Stomach (tissue), 9 donors: ENCODE data around the gene TIA1. TPM values are rescaled to one million over a fixed set of nuclear protein-coding genes. Genes with fewer than 3 reads are reported as not detected.
A peak's percentile ranks its signal among the peaks of the same experiment; 100 is the strongest.

ENCODE experiments used
- DNase-seq, 2 donors: peaks; one replicate each; pipeline versions ENCODE4 v3.0.0 to v3.0.0-alpha.2; 2013 to 2019
- H3K27ac ChIP-seq, 5 donors: fragments of 200-600 bp in 4 of 5; sonication (generic) in 4 of 5; one replicate each; pipeline ENCODE4 v1.5.1; 2013 to 2019; ENCODE audit warnings: mild to moderate bottlenecking in 1 of 5, moderate library complexity in 1 of 5
- H3K27me3 ChIP-seq, 3 donors: fragments of 200-600 bp; sonication (generic); one replicate each; pipeline ENCODE4 v1.5.1; 2017 to 2019; ENCODE audit warnings: mixed run types in 1 of 3
- H3K36me3 ChIP-seq, 4 donors: fragments of 200-600 bp; sonication (generic); 1 replicate in 3 of 4; 2 replicates in 1 of 4; pipeline ENCODE4 v1.5.1; 2016 to 2019
- H3K4me1 ChIP-seq, 4 donors: fragments of 200-600 bp; sonication (generic); one replicate each; pipeline ENCODE4 v1.5.1; 2016 to 2019
- H3K4me3 ChIP-seq, 4 donors: fragments of 200-600 bp; sonication (generic) in 3 of 4; one replicate each; pipeline ENCODE4 v1.5.1; 2016 to 2019; ENCODE audit warnings: mild to moderate bottlenecking in 1 of 4
- H3K9me3 ChIP-seq, 4 donors: fragments of 200-600 bp; sonication (generic); one replicate each; pipeline ENCODE4 v1.5.1; 2016 to 2019
- CTCF ChIP-seq, 7 experiments: fragments of 450-650 bp in 4 of 7; fragments of 200-600 bp in 3 of 7; sonication (generic) in 3 of 7; IDR thresholded peaks; one replicate each; pipeline ENCODE4 v1.5.1; 2016 to 2019; ENCODE audit warnings: antibody characterized with exemption in 7 of 7, control low read depth in 2 of 7, mild to moderate bottlenecking in 1 of 7
- EP300 ChIP-seq: sonication (generic); formaldehyde crosslinking; IDR thresholded peaks from one replicate; pipeline ENCODE4 v1.6.1; 2017; ENCODE audit warnings: antibody characterized with exemption
- POLR2A ChIP-seq, 4 donors: fragments of 450-650 bp; IDR thresholded peaks; one replicate each; pipeline ENCODE4 v1.6.1; 2016; ENCODE audit warnings: antibody characterized with exemption in 4 of 4, control low read depth in 2 of 4, mild to moderate bottlenecking in 1 of 4, moderate library complexity in 1 of 4
- POLR2AphosphoS5 ChIP-seq, 3 donors: sonication (generic); formaldehyde crosslinking; IDR thresholded peaks; one replicate each; pipeline ENCODE4 v1.6.1; 2016; ENCODE audit warnings: antibody characterized with exemption in 3 of 3
- WGBS, 5 donors: extraction: QIAGEN DNeasy Blood & Tissue Kit in 3 of 5; methylation state at CpG; one replicate each; pipeline versions ENCODE4 v1.1.5 to v1.1.7; 2013 to 2018; 5-methylcytosine and 5-hydroxymethylcytosine counted together
- intact Hi-C: fragments of 100-400 bp; cut with DNase I; formaldehyde crosslinking; loops from one replicate; pipeline ENCODE4 v1.15.1; 2023; ENCODE audit warnings: low total_unique reads
- polyA plus RNA-seq, 3 donors: library from polyadenylated mRNA; stranded (reverse); fragments of 200-250 nt; gene quantifications; one replicate each; pipeline ENCODE4 v1.2.3, GENCODE V29; 2013
- total RNA-seq, 5 donors: library from RNA; depleted of rRNA; stranded (reverse); fragments of >200 nt; gene quantifications; one replicate each; pipeline versions ENCODE4 v1.1.0 to v1.2.3, GENCODE V29; 2014 to 2016
- donor health status: healthy with polysubstance abuse.
- donor health status: Bipolar disorder and iron deficiency.
- donor health status: healthy.

TIA1 gene
- total and polyA plus RNA-seq, 8 donors, result 7.0 to 261 (median 113) TPM

GRCh38 chr2:70258532-70258875 lies 10.1 kb upstream of the TIA1 start:
- Histone ChIP-seq H3K9me3 (no peaks in the 10 kb centered on the region), H3K4me3 (peak overlapping the region; percentile 81 to 95 (median 87)), H3K27me3 (no peaks in the 10 kb centered on the region), H3K4me1 (peaks cover 23 to 55% (median 39%) of the 10 kb centered on the region in 4 donors), H3K27ac (peak overlapping the region; percentile 82 to 91 (median 89)), H3K36me3 (peaks cover 9 to 40% (median 32%) of the 10 kb centered on the region in 4 donors)
- intact Hi-C loops, result no loop called here
- peak; percentile 72 to 79 for DNase-seq
- 1 to 8% (median 2%) methylated on average over 7 to 12 of the region's 12 CpGs for WGBS, 5 donors
- TF ChIP-seq POLR2AphosphoS5 (IDR thresholded peaks at IDR 0.05) (no peak), EP300 (no peak), CTCF (IDR thresholded peaks at IDR 0.05) (no peak), POLR2A (IDR thresholded peaks at IDR 0.05) (no peak)

- no peaks in the 10 kb centered on the region for H3K27me3 ChIP-seq
- peaks cover 16 to 31% (median 25%) of the 10 kb centered on the region in 4 donors for H3K4me1 ChIP-seq
- H3K9me3 ChIP-seq, result no peaks in the 10 kb centered on the region
- intact Hi-C loops, result no loop called here
- H3K4me3 ChIP-seq, result no peak overlapping the region
- no peak for TF ChIP-seq POLR2A (IDR thresholded peaks at IDR 0.05)
- TF ChIP-seq CTCF (IDR thresholded peaks at IDR 0.05), result no peak
- no peak for TF ChIP-seq EP300
- TF ChIP-seq POLR2AphosphoS5 (IDR thresholded peaks at IDR 0.05), result no peak
- WGBS, 5 donors, result 86 to 92% (median 89%) methylated on average over 8 of the region's 8 CpGs
- no peak for DNase-seq
- no peak overlapping the region for H3K27ac ChIP-seq
- peaks cover 3 to 15% (median 6%) of the 10 kb centered on the region in 4 donors for H3K36me3 ChIP-seq
These were observed 7.3 kb upstream of the TIA1 start for GRCh38 chr2:70255637-70256314.

GRCh38 chr2:70250434-70250833 lies 2.0 kb upstream of the TIA1 start:
- H3K9me3 ChIP-seq, result no peaks in the 10 kb centered on the region

More at GRCh38 chr2:70250434-70250833, 2.0 kb upstream of the TIA1 start:
- intact Hi-C loops, result no loop called here
- 78 to 84% (median 82%) methylated on average over 16 of the region's 16 CpGs for WGBS, 5 donors
- Histone ChIP-seq H3K4me1 (peaks cover 6 to 30% (median 23%) of the 10 kb centered on the region in 4 donors), H3K27ac (no peak overlapping the region), H3K27me3 (no peaks in the 10 kb centered on the region), H3K4me3 (no peak overlapping the region), H3K36me3 (no peaks in the 10 kb centered on the region)
- TF ChIP-seq POLR2A (IDR thresholded peaks at IDR 0.05) (no peak), EP300 (no peak), CTCF (IDR thresholded peaks at IDR 0.05) (no peak), POLR2AphosphoS5 (IDR thresholded peaks at IDR 0.05) (no peak)
- no peak for DNase-seq
